GM19043 (cell line): ENCODE data around the gene HINFP.
"Not testable (repeated sequence)": the region's sequence is repeated elsewhere in the genome, so short reads cannot be mapped to it uniquely, and the experiment has no call there.

Experiments
- ATAC-seq: cut with Tn5 transposase; IDR thresholded peaks from one replicate; pipeline ENCODE4 v1.9.1; 2021; ENCODE audit warnings: low read depth; ENCODE audit not compliant: unreplicated experiment

HINFP gene

DNA sequence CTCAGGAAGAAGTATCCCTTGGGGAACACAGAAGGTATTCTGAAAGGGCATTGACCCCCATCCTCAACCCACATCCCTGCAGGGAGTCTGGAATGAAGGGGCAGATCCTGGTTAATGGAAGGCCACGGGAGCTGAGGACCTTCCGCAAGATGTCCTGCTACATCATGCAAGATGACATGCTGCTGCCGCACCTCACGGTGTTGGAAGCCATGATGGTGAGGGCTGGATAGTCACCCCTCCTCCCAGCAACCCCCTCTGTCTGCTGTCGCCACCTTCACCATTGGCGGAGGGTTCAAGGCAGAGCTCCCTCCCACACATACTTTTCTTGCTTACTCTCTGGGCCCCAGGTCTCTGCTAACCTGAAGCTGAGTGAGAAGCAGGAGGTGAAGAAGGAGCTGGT, 32.8 kb downstream of the HINFP start:
- ATAC-seq, result no peak

DNA sequence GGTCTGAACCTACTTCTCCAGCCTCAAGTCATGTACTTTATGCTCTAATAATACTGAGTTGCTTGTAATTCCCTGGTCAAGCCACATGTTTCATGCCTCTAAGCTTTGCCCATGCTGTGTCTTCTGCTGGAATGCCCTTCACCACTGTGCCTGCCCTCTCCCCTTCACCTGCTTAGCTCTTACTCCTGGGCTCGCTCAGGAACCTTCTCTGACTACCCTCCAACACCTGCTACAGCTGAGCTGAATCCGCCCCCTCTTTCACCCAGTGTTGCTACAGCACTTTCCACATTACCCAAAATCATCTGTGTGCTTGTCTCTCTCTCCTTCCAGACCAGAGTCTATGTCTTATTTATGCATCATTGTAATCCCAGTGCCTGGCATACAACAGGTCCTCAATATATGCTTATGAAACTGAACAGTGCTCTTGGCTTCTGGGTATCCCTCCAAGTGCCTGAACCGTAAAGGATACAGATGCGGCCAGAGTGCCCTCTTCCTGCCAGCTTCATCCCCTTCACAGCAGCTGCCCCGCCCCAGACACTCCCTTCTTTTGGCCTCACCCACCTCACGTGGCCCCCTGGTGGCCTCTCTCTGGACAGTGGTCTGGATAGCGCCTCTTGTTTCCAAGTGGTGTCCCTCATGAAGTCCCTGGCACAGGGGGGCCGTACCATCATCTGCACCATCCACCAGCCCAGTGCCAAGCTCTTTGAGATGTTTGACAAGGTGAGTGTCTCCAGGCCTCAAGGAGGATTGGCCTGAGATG, 34.5 kb downstream of the HINFP start:
- no peak for ATAC-seq

DNA sequence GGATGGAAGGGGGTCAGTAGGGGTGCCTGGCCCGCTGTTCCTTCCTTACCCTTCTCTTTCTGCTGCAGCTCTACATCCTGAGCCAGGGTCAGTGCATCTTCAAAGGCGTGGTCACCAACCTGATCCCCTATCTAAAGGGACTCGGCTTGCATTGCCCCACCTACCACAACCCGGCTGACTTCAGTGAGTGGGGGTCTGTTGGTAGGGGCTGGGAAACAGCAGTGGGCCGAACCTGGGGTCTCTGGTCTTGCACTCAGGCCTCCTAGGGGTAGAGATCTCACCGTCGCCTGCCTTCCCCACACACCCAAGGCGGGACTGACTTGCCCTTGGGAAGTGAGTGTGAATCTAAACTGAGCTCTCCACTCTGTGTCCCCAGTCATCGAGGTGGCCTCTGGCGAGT, 35.1 kb downstream of the HINFP start:
- no peak for ATAC-seq

DNA sequence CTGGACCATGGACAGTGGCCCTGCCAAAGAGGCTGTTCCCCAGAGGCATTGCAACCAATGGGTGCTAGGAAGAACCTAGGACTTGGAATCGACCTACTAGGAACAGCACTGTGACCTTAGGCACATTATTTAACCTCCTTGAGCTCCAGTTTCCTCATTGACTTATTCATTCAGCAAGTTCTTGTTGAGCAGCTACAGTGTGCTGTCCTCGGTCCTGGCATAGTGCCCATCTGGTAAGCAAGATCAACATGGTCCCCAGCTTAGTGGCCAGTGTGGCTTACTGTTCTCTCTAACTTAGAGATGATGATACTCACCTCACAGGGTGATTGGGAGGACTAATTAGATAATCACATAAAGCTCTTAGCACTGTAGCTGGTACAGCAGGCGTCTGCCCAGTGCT, 35.7 kb downstream of the HINFP start:
- no peak for ATAC-seq

DNA sequence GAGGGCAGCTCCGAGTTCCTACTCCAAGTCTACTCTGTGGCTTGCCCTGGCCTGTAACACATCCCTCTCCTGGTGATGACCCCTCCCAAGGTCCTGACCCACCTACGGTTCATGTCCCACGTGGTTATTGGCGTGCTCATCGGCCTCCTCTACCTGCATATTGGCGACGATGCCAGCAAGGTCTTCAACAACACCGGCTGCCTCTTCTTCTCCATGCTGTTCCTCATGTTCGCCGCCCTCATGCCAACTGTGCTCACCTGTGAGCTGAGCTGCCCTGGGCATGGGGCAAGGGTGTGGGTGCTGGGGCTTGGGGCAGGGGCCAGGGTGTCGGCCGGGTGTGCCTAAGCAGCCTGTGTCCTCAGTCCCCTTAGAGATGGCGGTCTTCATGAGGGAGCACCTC, 37.1 kb downstream of the HINFP start:
- ATAC-seq, result no peak

DNA sequence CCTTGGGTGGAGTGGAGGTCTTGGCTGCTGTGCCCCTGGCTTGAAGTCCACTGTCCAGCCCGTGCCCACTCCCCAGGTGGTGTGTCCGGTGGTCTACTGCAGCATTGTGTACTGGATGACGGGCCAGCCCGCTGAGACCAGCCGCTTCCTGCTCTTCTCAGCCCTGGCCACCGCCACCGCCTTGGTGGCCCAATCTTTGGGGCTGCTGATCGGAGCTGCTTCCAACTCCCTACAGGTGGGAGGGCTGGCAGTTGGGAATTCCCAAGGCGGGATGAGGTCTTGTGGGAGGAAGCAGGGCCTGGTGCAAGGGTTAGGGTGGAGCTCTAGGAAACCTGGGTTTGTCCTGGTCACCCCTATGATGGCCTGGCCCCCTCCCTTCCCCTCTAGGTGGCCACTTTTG, 38.8 kb downstream of the HINFP start:
- no peak for ATAC-seq

DNA sequence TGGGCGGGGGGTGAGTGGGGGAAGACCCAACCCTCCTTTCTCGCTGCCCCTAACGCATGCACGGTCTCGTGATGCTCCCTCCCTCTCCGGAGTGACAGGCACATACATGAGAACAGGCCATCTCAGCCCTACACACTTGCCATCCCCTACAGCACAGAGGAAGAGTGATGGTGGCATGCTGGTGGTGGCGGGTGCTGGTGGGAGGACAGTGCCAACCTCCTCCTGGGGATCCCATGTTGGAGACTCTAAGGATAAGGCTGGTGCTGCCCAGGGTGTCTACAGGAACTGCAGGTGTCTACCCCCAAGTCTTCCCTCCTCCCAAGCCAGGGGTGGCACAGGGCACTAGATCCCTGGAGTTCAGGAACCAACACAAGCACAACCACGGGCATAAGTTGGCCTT, 40.5 kb downstream of the HINFP start:
- no peak for ATAC-seq

DNA sequence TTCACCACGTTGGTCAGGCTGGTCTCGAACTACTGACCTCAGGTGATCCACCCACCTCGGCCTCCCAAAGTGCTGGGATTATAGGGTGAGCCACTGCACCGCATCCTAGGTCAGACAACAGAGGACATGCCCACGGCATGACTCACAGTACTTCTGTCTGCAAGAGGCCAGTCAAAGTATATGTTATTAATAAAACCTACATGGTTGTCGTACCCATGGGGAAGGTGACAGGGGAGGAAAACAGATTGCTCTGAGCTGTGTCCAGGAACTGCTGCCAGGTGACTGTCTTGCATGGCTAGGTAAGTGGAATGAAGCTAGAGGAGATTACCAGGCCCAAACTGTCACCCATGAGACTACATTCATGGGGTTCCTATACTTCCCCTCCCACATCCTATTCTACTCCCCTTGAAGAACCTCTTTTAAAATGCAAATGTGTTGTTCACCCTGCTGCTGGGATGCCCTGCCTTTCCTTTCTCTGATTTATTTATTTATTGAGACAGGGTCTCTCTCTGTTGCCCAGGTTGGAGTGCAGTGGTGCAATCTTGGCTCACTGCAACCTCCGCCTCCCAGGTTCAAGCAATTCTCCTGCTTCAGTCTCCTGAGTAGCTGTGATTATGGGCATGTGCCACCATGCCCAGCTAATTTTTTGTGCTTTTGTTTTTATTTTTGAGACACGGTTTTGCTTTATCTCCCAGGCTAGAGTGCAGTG, 45.1 kb downstream of the HINFP start:
- no peak for ATAC-seq

DNA sequence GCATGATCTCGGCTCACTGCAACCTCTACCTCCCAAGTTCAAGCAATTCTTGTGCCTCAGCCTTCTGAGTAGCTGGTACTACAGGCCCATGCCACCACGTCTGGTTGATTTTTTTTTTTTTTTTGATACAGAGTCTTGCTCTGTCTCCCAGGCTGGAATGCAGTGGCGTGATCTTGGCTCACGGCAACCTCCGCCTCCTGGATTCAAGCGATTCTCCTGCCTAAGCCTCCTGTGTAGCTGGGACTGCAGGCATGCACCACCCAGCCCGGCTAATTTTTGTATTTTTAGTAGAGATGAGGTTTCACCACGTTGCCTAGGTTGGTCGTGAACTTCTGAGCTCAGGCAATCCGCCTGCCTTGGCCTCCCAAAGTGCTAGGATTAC, 45.7 kb downstream of the HINFP start:
- ATAC-seq, result not testable (repeated sequence)

DNA sequence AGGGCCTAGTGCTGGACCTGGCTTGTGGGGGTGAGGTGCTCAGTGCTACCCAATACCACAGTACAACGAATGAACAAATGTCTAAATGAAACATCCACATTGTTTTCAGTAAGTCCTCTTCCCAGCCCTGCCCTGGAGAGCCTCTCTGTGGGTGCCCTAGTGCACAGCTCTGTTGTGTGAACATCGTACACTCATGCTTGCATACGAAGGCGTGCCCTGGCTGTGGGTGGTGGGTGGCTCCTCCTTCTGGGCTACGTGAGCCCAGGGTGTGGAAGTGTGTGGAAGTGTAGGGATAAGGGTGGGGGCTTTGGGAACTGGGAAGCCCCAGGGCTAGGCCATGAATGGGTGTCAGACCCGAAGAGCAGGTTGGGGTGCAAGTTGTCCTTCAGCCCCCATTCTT, 46.6 kb downstream of the HINFP start:
- ATAC-seq, result no peak

DNA sequence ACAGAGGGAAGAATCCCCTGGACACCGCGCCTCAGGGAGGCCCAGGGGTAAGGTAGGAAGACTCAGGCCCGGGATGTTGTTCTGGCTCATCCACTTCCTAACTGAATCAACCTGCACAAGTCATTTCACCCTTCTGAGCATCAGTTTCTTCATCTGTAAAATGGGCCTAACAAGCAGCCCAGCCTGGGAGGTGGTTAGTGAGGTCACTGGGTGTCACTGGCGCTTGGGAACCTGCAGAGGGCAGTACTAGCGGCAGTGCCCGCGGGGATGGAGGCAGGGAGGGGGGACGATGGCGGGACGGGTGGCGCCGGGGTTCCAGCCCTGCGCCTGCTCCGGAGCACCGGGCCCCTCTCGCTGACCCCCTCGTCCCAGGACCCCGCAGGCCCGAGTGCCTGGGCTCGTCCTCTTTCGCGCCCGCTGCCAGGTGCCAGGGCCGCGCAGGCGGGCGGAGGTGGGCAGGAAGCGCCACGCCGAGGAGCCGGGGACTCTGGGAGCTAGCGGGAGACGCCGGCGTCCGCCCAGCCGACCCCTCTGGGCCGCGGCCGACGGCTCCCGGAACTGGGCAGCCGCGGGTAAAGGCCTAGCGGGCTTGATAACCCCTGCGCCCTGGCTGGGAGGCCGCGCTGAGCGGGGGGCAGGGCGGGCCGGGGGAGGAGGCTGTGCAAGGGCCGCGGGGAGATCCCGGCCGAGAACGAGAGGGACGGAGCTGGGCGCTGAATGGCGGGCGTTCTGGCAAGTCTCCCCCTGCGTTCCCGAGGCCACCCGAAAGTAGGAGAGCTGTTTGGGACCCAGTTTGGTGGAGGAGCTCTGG, 47.3 kb downstream of the HINFP start, which contains the start of gene NLRX1:
Gene NLRX1 (plus strand): TSS at position 255 of the 811 bp plus-strand sequence. CDS start 2,679 bp downstream, outside the sequence.
- ATAC-seq, result peak; percentile 91

DNA sequence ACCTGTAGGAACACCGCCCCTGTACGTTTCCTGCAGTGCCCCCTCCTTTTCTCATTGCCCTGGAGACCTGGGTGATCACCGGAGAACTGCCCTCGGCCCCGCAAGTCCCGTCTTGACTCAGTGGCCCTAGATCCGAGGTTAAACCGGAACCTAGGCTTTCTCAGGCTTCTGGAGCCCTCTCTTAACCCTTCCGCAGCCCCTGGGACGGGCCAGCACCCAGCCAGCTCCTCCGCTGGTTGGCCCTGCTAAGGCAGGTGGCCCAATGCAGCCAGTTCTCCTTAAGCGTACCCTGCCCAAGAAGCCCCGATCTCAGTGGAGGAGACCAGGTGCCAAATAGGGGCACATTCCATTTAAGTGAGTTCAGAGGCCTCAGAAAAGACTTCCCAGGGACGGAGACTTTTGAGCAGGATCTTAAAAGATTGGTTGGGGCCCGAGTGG, 47.9 kb downstream of the HINFP start:
- no peak for ATAC-seq

DNA sequence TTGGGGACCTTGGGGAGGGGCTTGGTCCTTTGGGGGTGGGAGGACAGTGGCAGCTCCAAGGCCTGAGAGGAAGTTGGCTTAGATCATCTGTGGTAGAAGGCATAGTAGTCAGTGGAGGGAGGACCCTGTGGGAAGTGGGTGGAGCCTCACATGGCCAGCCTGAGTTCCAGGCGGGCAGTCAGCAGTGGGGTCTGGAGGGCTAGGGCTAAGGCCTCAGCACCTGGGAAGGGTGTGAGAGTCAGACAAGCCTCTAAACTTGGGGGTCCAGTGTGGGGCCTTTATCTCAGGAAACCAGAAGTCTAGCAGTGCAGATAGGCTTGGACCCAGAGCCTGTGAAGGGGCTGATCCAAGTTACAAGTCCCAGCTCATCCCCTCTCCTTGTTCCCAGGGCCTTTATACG, 51.1 kb downstream of the HINFP start:
- ATAC-seq, result no peak

DNA sequence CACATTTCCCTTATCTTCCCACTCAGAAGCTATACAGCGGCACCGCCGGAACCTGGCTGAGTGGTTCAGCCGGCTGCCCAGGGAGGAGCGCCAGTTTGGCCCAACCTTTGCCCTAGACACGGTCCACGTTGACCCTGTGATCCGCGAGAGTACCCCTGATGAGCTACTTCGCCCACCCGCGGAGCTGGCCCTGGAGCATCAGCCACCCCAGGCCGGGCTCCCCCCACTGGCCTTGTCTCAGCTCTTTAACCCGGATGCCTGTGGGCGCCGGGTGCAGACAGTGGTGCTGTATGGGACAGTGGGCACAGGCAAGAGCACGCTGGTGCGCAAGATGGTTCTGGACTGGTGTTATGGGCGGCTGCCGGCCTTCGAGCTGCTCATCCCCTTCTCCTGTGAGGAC, 52.1 kb downstream of the HINFP start:
- ATAC-seq, result no peak

DNA sequence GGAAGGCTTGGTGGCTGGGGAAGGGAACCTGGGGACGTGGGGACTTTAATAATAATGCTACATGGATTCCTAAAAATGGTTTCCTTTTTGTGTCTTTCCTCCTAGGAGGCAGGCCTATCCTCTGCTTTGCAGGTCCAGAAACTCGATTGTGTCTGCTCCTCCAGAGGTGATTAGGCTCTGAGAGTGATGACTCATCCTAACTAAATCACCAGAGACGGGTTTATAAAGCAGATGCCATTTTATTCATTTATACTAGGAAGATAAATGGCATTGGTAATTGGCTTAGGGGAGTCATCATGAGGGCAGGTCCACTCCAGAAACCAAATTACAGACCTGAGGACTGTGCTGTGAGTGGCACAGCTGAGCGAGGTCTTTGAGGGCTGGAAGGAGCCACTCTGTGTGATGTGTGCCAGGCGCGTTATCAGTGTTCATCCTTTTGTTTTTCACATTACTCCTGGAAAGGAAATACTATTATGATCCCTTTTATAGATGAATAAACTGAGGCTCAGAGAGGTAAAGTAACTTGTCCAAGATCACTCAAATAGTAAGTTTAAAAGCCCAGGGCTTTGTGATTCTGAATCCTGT, 54.2 kb downstream of the HINFP start:
- no peak for ATAC-seq

DNA sequence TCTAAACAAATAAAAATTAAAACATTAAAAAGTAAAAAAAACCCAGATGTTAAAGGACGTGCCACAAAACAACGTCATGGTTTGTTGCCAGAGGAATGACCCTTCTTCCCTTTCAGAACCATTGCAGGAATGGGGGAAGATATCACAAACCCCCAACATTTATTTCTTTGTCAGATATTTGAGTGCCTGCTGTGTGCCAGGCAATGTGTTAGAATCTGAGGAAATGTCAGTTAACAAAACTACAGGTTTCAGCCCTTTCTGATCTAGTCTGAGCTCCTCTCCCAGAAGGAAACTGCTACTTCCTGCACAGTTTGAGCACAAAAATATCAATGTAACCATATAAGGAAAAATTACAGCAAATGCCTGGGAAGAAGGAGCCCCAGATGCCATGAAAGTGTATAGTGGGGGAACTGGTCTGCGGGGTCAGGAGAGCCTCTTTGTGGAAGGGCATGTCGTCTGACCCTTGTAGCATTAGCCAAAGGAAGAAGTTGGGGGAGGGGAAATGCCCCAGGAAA, 56.8 kb downstream of the HINFP start:
- ATAC-seq, result no peak

DNA sequence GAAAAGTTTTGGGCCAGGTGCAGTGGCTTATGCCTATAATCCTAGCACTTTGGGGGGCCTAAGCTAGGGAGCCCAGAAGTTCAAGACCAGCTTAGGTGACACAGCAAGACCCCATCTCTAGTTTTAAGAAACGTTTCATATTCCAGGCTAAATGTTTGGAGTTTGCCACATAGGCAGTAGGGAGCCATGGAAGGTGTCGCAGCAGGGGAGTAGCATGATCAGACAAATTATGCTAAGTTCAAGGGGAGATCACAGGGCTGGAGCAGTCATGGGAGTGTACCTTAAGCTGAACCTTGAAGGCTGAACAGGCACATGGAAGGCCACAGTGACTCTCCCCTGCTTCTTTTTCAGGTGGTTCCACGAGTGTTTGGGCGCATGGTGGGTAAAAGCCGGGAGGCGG, 58.0 kb downstream of the HINFP start:
- ATAC-seq, result no peak

DNA sequence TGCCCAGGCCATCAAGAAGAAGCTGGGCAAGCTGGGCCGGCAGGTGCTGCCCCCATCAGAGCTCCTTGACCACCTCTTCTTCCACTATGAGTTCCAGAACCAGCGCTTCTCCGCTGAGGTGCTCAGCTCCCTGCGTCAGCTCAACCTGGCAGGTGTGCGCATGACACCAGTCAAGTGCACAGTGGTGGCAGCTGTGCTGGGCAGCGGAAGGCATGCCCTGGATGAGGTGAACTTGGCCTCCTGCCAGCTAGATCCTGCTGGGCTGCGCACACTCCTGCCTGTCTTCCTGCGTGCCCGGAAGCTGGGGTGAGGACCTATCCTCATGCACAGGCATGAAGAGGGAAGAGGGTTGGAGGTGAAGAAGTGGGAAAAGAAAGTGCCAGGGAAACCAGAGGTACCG, 58.6 kb downstream of the HINFP start:
- ATAC-seq, result no peak

DNA sequence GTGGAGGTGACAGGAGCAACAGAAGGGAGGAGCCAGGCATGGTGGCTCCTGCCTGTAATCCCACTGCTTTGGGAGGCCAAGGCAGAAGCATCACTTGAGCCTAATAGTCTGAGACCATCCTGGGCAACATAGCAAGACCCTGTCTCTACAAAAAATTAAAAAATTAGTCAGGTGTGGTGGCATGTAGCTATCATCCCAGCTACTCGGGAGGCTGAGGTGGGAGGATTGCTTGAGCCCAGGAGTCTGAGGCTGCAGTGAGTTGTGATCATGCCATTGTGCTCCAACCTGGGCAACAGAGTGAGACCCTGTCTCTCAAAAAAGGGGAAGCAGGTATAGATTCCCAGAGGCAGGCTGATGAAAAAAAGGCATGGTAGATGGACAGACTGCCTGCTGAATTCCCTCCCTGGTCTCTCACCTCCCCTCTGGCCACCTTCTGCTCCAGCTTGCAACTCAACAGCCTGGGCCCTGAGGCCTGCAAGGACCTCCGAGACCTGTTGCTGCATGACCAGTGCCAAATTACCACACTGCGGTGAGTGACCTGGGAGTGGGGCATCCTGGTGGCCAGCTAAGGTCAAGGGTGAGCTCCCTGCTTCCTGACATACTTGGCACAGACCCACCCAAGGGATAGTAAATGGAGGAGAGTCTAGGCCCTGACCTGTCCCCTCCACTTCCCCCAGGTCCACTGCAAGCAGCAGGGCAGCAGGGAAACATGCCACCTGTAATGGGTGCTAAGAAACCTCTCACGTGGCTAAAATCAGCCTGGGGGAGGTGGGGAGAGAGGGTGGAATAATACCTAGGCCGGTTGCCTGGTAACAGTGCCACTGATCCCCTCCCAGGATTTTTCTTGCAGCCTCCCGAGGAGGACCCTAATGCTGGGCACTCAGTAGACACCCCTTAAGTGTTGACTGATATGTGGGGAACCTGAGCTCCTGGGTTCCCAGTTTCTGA, 59.6 kb downstream of the HINFP start:
- no peak for ATAC-seq
